IPS DF 4.7 (cell line): ENCODE data around the gene CREM.

Experiments used
- DNase-seq: peaks from one replicate; pipeline ENCODE4 v3.0.0-alpha.2; 2013; ENCODE audit warnings: low spot score; ENCODE audit errors: extremely low read depth

CREM gene

DNA sequence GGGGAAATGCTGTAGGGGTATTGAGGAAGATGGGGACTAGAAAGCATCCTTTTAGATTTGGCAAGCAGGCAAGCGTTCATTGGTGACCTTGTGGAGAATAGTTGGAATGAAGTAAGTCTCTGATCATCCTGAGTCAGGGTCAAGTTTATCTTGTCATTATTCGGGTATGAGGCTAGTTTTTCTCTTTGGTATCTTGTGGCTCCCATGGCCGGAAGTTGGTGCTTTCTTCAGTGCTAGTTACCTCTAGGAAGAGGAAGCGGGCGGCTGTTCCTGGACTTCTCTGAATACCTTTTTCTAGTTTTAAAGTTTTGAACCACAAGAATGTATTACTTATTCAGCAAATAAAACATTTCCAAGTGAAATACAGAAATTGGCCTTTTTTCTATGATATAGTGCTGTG lies 9.2 kb downstream of the CREM start:
- no peak for DNase-seq

DNA sequence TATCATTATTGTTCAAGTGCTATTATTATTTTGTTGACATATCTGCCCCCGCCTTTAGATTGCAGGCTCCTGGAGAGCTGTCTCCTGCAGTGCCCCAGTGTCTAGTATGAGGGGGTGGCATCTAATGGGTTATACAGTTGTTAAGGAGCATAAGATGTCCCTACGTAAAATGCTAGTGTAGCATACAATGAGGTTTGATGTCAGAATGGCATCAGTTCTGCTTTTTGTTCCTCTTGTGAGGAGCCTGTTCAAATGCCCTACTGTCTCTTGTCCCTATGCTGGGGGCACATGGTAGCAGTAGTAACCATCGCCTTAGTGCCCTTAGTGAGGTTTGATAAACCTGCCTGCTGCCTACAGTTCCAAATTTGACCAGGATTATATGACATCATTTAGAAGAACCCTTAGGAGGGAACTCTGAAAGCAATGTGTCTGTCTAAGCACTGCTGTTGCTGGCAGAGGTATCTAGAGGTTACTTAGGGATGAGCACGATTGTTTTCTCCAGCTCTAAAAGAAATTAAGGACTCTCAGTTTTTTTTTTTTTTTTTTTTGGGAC lies 9.7 kb downstream of the CREM start:
- DNase-seq = no peak

DNA sequence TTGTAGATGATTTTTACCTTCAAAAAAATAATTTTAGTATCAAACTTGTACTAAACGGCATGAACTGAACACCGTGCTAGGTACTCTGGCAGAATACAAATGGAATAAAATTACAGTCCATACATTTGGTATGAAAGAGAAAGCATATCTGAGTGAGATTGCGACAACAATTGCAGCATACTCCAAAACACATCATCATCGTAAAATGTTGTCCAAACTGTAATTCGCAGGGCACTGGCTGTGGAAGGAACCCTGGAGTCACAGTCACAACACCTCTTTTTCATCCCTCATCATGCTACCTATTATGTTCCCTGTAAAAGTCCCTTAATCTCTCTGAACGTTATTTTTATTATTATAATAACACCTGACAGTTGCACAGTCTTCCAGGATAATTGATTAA lies 13.5 kb downstream of the CREM start:
- no peak for DNase-seq

DNA sequence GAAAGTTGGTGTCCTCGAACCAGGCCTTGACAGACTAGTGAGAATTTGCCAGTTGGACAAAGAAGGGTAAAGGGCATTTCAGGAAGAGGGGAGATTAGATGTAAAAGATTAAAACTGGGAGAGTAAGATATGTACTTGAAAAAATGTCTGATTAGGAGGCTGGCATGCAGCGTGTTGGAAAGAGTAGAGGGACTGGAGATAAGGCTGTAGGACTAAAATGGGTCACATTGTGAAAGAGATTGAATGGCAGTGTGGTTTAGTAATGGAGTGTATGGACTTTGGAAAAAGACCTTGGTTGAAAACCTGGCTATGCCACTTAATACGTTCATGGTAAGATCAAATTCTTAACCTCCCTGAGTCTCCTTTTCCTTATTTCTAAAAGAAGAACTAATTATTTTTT lies 14.1 kb downstream of the CREM start:
- no peak for DNase-seq

DNA sequence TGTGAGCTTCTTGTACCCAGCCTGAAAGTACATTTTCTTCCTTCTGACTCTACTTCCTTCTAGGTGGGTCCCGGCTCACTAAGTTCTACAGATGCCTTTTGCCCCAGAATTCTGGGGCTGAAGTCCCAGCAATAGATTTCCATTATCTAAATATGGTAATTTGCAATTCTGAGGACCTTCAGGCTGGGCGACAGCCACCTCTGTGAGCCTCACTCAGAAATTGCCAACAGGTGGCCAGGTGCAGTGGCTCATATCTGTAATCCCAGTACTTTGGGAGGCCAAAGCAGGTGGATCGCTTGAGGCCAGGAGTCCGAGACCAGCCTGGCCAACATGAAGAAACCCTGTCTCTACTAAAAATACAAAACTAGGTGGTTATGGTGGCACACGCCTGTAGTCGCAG lies 23.7 kb downstream of the CREM start:
- DNase-seq = no peak

DNA sequence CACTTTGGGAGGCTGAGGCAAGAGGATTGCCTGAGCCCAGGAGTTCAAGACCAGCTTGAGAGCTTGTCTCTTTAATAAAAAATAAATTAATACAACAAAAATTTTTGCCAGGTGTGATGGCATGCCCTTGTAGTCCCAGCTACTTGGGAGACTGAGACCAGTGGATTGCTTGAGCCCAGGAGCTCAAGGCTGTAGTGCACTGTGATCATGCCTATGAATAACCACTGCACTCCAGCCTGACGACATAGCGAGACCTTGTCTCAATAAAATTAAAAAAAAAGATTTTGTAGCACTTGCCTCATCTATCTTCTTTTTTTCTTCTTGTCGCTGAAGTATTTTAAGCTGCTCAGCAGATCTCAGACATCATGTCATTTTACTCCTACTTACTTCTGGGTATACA lies 26.3 kb downstream of the CREM start:
- DNase-seq = no peak

DNA sequence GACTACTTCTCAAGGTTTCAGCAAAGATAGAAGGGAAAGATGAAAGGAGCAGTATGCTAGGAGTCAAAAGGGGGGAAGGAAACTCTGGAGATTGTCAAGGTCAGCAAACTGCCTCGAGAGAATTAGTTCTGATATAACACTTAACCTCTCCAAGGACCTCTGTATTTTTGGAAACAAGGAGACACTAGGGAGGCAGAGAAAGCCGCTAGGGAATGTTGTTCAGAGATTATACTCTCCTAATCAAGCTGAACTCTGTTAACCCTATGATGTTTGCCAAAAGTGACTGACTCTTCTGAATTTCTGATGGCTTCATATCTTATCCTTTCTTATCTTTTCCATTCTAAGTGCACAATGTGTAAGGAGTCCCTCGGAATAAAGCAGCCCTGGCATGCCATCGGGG lies 27.1 kb downstream of the CREM start:
- DNase-seq = no peak

DNA sequence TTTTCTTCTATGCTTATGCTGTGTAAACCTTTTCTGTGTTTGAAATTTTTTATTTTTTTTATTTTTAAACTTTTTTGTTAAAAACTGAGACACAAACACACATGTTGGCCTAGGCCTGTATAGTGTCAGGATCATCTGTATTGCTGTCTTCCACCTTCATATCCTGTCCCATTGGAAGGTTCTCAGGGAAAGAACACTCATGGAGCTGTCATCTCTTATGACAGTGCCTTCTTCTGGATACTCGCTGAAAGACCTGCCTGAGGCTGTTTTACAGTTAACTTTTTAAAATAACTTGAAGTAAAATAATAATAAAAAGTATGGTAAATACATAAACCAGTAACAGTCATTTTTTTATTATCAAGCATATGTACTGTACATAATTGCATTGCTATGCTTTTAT lies 34.1 kb downstream of the CREM start:
- no peak for DNase-seq

DNA sequence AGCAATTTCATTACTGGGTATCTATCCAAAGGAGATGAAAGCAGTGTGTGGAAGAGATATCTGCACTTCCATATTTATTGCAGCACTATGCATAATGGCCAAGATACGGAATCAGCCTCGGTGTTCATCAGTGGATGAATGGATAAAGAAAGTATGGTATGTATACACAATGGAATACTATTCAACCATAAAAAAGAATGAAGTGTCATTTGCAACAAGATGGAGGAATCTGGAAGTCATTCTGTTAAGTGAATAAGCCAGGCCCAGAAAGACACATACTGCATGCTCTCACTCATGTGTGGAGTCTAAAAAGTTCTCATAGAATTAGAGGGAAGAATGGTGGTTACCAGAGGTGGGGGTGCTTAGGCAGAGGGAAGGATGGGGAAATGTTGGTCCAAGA lies 35.3 kb downstream of the CREM start:
- DNase-seq = no peak

DNA sequence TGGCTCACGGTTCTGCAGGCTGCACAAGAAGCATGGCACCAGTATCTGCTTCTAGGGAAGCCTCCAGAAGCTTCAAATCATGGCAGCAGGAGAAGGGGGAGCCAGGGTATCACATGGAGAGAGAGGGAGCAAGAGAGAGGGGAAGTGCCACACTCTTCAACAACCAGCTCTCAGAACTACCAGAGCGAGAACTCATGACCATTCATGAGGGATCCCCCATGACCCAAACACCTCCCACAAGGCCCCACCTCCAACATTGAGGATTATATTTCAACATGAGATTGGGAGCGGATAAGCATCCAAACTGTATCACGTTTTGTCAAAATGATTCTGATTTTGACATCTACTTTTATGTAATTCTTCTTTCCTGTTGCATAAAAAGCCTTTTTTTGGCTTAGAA lies 38.5 kb downstream of the CREM start:
- no peak for DNase-seq

DNA sequence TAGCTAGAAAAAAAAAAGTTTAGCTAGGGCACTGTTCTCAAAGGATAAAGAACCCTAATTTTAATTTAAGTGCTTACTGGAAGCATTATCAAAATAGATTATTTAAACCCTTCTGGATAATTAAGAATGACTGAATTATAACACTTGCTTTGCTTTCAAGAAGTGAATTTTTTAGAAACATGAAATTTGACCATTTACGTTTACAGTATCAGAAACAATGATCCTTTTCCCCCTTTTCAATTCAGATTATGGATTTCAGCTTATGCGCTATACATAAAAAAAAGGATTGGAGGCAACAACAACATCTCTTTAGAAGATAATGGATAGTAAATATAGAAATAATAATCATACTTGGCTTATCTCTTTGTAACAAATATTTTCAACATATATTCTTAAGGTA lies 39.2 kb downstream of the CREM start:
- DNase-seq = no peak

DNA sequence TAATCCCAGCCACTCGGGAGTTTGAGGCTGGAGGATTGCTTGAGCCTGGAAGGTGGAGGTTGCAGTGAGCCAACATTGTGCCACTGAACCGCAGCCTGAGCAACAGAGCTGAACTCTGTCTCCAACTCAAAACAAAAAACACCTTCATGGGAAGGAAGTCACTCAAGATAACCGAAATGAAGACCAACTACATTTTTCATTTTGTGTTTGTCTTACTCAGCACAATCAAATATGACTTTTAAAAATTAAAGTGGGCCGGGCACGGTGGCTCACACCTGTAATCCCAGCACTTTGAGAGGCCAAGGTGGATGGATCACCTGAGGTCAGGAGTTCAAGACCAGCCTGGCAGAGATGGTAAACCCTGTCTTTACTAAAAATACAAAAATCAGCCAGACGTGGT lies 40.0 kb downstream of the CREM start:
- no peak for DNase-seq

DNA sequence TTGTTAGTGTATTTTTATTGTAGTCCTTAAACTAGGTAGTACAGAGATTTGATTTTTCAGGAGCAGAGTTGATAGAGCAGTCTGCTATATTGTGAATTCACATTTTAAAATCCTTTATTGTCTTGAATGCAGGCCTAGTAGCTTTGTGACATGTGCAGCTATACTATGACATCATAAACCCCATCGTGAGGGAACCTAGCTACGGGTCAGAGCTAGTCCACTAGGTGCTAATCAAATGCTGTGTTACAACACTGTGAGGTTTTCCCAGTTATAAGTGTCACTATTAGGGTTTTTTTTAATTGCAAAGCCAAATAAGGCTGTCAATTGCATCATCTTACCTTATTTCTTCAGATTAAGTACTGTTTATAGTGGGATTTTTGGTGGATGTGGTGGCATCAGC lies 40.7 kb downstream of the CREM start:
- no peak for DNase-seq

DNA sequence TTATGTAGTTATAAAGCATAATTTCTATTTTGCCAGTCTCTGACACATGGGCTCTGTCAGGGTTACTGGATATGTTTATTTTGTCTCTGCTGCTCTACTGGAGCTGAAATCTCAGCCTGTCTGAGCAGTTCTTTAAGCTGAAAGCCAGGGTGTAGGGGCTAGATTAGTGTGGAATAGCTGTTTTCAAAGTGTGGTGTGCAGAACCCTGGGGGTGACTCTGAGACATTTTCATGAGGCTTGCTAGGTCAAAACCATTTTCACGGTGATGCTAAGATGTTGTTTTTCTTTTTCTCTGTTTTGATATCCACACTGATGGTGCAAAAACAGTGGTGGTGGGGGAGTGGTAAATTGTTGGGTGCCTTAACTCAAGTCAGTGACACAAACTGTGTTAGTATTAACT lies 45.5 kb downstream of the CREM start:
- no peak for DNase-seq

DNA sequence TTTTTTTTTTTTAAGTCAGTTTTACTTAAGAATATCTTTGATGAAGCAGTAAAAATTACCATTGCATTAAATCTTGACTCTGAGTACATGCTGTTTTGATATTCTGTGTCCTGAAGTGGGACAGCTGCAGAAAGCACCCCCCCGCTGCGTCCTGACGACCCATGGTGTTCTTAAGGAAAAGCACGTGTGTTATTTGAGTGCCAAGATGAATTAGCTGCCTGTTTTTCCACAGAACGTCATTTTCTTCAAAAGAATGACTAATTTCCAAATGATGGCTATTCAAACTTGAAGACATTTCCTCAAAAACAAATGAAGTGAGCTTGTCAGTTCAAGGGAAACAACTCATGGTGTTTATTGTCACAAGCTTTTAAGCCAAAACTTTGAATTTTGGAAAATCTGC lies 45.9 kb downstream of the CREM start:
- no peak for DNase-seq

DNA sequence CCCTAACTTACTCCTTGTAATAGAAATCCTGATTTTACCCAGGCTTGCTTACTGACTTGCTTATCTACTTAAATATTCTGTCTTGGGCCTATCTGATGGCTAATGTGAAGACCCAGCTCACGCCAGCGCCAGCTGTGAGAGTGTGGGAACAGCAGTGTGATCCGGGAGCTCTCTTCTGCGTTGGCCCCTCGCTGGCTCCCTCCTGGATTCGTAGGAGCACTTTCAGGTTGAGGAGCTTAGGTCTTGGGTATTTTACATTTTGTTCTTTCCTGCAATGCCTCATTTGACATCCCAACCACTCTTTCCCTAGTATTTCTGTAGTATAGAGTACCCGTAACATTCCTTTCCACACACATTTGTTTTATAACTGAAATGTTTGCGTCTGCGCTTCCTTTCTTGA lies 51.7 kb downstream of the CREM start:
- DNase-seq = no peak

DNA sequence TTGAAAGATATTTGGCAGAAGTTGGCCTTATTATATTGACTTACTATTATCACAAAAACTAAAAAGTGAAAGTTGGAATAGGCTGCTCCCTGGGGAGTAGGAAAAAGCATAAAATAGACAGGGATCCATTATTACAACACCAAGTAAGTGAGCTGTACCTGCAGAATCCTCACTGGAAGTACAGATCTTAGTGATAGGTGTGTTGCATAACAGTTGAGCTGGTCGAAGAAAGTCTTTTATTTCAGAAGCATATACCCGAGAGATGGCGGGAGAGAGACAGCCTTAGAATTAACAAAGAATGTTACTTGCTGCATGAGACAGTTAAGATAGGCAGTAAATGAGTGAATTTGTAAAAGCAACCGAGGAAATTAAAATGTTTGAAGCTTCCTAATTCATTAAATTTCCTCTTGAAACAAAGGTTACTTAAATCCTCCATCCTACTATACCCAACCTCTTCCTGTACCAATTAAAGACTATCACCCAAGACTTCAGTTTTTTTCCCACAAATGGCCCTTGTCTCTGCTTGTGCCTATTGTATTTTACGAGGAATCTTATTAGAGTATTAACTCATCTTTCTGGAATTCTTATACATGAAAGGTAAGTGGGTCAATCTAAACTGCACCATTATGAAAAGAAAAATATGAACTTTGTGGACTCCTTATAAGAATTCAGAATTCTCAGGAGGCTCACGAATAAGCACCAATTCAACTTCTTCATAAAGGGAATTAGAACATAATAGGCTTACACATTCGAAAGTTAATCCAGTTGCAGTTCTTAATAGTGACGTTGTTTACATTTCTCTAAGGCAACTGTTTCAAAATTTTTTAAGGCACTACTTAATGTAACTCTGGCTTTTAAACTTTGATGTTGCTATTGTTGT lies 56.2 kb downstream of the CREM start:
- DNase-seq = no peak

DNA sequence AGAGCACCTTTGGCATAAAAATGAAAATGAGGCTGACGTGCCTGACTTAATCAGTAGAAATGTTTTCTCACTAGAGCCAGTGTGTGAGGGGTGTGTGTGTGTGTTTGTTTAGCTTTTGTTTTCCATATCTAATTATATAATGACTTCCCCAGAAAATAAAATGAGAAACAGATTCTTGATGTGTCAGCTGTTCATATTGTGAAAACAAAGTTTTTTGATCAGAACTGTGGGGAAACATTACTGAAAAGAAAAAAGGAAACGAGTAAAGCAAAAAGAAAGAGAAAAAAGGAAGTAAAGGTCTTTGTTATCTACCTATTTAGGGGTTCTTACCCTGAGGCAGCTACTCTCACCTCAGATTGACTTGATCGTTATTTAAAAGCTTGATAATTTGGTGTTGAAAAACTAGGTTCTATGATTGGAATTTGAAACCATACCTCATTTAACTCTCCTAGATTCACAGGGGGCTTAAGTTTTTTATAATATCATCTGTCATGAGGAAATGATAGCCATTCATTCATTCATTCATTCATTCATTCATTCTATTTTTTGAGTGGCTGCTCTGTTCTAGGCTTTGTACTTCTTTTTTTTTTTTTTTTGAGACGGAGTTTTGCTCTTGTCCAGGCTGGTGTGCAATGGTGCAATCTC lies 58.0 kb downstream of the CREM start:
- no peak for DNase-seq

DNA sequence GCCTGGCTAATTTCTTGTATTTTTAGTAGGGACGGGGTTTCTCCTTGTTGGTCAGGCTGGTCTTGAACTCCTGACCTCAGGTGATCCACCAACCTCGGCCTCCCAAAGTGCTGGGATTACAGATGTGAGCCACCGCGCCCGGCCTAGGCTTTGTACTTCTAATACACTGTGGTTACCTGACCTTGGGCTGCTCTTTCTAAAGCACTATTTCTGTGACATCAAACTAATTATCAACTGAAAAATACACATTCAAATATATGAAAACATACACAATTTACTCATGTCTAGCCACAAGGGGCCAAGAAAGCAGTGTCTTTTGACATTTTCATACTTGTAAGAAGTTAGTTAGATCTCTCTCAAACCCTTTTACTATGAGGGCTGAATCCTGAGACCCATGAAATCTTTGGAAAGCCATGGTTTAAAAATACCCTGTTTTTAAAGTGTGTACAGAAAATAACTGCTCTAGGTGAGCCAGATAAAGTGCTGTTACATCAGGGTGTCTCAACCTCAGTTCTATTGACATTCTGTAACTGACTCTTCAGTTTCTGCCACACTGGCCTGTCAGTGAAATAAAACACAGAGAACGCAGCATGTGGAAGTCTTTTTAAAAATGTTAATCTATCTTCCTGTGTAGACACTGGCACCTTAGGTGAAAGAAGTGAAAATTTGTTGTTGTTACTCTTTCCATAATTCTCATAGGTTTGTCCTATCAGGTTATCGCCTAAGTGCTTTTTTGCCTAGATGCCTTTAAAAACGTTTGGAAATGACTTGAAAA lies 58.8 kb downstream of the CREM start:
- DNase-seq = no peak

DNA sequence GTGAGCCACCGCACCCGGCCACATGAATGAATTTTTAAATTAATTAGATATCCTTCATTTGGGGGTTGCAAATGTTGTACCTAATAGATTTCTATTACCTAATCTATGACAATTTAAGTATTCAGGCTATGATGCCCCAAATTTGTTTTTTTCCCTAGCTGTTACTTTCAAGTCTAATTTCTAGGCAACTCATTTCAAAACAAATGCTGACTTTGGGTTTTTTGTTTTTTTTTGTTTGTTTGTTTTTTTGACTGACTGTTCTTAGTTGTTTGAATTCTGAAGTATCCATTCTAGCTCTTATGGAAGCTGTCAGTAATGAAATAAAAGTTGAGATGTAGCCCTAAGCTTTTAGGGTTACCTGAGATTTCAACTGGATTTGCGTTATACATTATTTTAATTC lies 62.3 kb downstream of the CREM start:
- DNase-seq = no peak

DNA sequence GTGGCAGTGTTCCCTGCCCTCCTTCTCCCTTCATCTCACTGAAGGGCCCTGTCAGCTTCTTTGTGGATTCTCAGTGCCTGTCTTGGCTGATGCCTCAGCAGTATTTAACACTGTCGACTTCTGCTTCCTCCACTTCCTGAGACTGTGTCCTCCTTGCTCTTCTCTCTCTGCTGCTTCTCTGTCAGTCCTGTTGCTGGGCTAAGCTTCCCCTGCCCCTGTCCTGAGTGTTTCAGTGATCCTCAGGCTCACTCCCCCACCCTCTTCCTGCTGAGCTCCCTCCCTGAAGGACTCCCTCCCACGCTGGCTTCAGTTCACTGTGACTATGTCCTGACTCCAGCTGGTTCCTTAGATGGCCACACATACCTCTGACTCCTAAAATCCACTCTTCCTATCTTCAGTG lies 64.9 kb downstream of the CREM start:
- DNase-seq = no peak

DNA sequence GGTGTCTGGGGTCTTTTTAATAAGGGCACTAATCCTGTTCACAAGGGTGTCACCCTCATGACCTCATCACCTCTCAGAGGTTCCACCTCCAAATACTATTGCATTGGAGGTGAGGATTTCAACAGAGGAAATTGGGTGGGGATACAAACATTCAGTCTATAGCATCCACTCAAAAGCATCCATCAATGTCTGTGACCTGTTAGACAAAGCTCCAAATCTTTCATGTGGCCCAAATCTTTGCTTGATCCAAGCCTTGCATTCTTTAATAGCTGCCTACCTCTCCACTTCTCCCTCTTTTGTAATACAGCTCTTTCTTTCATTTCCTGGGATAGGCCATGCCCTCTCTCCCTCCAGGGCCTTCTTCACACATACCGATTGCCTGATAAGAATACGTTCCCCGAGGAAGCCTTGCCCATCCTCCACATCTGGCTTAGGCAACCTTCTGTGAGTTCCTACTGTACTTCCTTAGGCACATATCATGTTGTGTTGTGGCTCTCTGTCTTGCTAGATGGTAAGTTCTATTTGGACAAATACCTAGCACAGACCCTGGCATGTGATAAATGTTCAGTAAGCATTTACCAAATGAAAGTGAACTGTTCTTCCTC lies 66.1 kb downstream of the CREM start:
- no peak for DNase-seq
